ENCODE data around the gene ZNF445.
"Not testable (repeated sequence)": the region's sequence is repeated elsewhere in the genome, so short reads cannot be mapped to it uniquely, and the experiment has no call there.

GRCh38 chr3:44503178-44503577 lies 25.7 kb upstream of the ZNF445 start:
- not testable (repeated sequence) for TF ChIP-seq CTCF, EZH2phosphoT487, EZH2 (IDR thresholded peaks at IDR 0.05)

Measured in neural progenitor cell (in vitro differentiated cells).